HepG2 (cell line): ENCODE results near the gene FANCL.

Source experiments
- BHLHE40 ChIP-seq: IDR thresholded peaks from 2 replicates; pipeline ENCODE4 v1.6.1; 2011; ENCODE audit warnings: low read length, improper control_type of control experiment
- MED1 ChIP-seq: sonication (generic); formaldehyde crosslinking; IDR thresholded peaks from 2 replicates; pipeline ENCODE4 v1.4.0; 2020; ENCODE audit warnings: missing genetic modification reagents
- SP1 ChIP-seq, 2 experiments: fragments of 450-650 bp in 1 of 2; sonication (generic) in 1 of 2; formaldehyde crosslinking in 1 of 2; IDR thresholded peaks; 2 replicates each; pipeline versions ENCODE4 v1.4.0 to v1.6.1; 2016 to 2020; ENCODE audit warnings: missing genetic modification reagents in 1 of 2

- TF ChIP-seq MED1 (CRISPR knock-in tag): no peak
- no peak for TF ChIP-seq BHLHE40
- TF ChIP-seq SP1 (IDR thresholded peaks at IDR 0.05): no peak
- TF ChIP-seq SP1 (CRISPR knock-in tag; IDR thresholded peaks at IDR 0.05): no peak
Observed at GRCh38 chr2:58194458-58194857, 46.7 kb downstream of the FANCL start.
